HFFc6 (cell line): ENCODE measurements around the gene NDUFB2. TPM values are rescaled to one million over a fixed set of nuclear protein-coding genes. Genes with fewer than 3 reads are reported as not detected.
A peak's percentile ranks its signal among the peaks of the same experiment; 100 is the strongest.
"Not testable (repeated sequence)": the region's sequence is repeated elsewhere in the genome, so short reads cannot be mapped to it uniquely, and the experiment has no call there.

ENCODE experiments used
- DNase-seq: peaks from one replicate; pipeline ENCODE4 v3.0.0-alpha.2; 2018
- H3K27ac Mint-ChIP-seq: 2 replicates; pipeline ENCODE4 v1.8.0; 2020; ENCODE audit warnings: mild to moderate bottlenecking, mixed read lengths
- H3K27me3 Mint-ChIP-seq: 2 replicates; pipeline ENCODE4 v1.8.0; 2021; ENCODE audit warnings: mild to moderate bottlenecking, moderate library complexity, mixed read lengths; ENCODE audit not compliant: insufficient read depth
- H3K36me3 Mint-ChIP-seq: 2 replicates; pipeline ENCODE4 v1.8.0; 2021; ENCODE audit warnings: low read depth, mixed read lengths
- H3K4me1 Mint-ChIP-seq: 2 replicates; pipeline ENCODE4 v1.8.0; 2020; ENCODE audit warnings: low read depth, mixed read lengths
- H3K4me3 Mint-ChIP-seq: 2 replicates; pipeline ENCODE4 v1.8.0; 2020; ENCODE audit warnings: mild to moderate bottlenecking, moderate library complexity, mixed read lengths
- H3K9me3 Mint-ChIP-seq: 2 replicates; pipeline ENCODE4 v1.8.0; 2020; ENCODE audit warnings: mild to moderate bottlenecking, mixed read lengths
- CTCF ChIP-seq: fragments of 200-600 bp; sonication (generic); IDR thresholded peaks from 2 replicates; pipeline ENCODE4 v1.5.0; 2021; ENCODE audit warnings: antibody characterized with exemption, mild to moderate bottlenecking
- total RNA-seq, 6 experiments: library from RNA; stranded (reverse); fragmentation: NEBNext Ultra II Directional; extraction: Animal tissue kit (Norgen Biotek cat#: 25700); gene quantifications; 2 replicates in 1 of 6; 3 replicates in 5 of 6; pipeline ENCODE4 v1.2.3, GENCODE V29; 2021

NDUFB2 gene
- total RNA-seq, 6 experiments from 2014 or later: 176 to 254 (median 205) TPM

GRCh38 chr7:140674356-140674800, 22.1 kb upstream of the NDUFB2 start:
- Mint-ChIP-seq H3K4me1 (peaks cover 29% of the 10 kb centered on the region), H3K27me3 (no peaks in the 10 kb centered on the region; the same call in 1 of the 2 replicates), H3K4me3 (peak overlapping the region; percentile 87), H3K9me3 (no peaks in the 10 kb centered on the region), H3K36me3 (peaks cover 4% of the 10 kb centered on the region), H3K27ac (0 out of 2 replicates have a peak overlapping the region, but pooled peaks have one; percentile 19)
- DNase-seq: no peak
- TF ChIP-seq CTCF: no peak

GRCh38 chr7:140674899-140675701, 21.4 kb upstream of the NDUFB2 start:
- no peaks in the 10 kb centered on the region; the same call in 1 of the 2 replicates for H3K27me3 Mint-ChIP-seq
- peak overlapping the region; percentile 19; the same call in 1 of the 2 replicates for H3K27ac Mint-ChIP-seq
- H3K4me3 Mint-ChIP-seq: peak overlapping the region; percentile 55
- TF ChIP-seq CTCF: peak; percentile 75
- H3K9me3 Mint-ChIP-seq: no peaks in the 10 kb centered on the region
- H3K36me3 Mint-ChIP-seq: peaks cover 5% of the 10 kb centered on the region
- DNase-seq: peak; percentile 50
- H3K4me1 Mint-ChIP-seq: peaks cover 29% of the 10 kb centered on the region

GRCh38 chr7:140675726-140676125, 20.8 kb upstream of the NDUFB2 start:
- no peak for TF ChIP-seq CTCF
- H3K27ac Mint-ChIP-seq: peak overlapping the region; percentile 19; the same call in 1 of the 2 replicates
- no peak overlapping the region for H3K4me3 Mint-ChIP-seq

GRCh38 chr7:140676306-140676705, 20.2 kb upstream of the NDUFB2 start:
- peaks cover 12% of the 10 kb centered on the region for H3K36me3 Mint-ChIP-seq
- H3K4me1 Mint-ChIP-seq: peaks cover 29% of the 10 kb centered on the region
- no peak for TF ChIP-seq CTCF
- H3K9me3 Mint-ChIP-seq: no peaks in the 10 kb centered on the region
- no peaks in the 10 kb centered on the region; the same call in 1 of the 2 replicates for H3K27me3 Mint-ChIP-seq
- DNase-seq: no peak
- no peak overlapping the region for H3K4me3 Mint-ChIP-seq
- no peak overlapping the region for H3K27ac Mint-ChIP-seq

More at GRCh38 chr7:140675726-140676125, 20.8 kb upstream of the NDUFB2 start:
- Mint-ChIP-seq H3K36me3 (peaks cover 8% of the 10 kb centered on the region), H3K9me3 (no peaks in the 10 kb centered on the region), H3K27me3 (no peaks in the 10 kb centered on the region; the same call in 1 of the 2 replicates), H3K4me1 (peaks cover 29% of the 10 kb centered on the region)
- no peak for DNase-seq

- Mint-ChIP-seq H3K4me1 (peaks cover 29% of the 10 kb centered on the region), H3K36me3 (peaks cover 12% of the 10 kb centered on the region)
- not testable (repeated sequence) for H3K4me3 Mint-ChIP-seq, DNase-seq, H3K27ac Mint-ChIP-seq, H3K9me3 Mint-ChIP-seq, H3K27me3 Mint-ChIP-seq
Measured at GRCh38 chr7:140676956-140677355, 19.6 kb upstream of the NDUFB2 start.

- H3K27me3 Mint-ChIP-seq: no peaks in the 10 kb centered on the region; the same call in 1 of the 2 replicates
- no peaks in the 10 kb centered on the region for H3K9me3 Mint-ChIP-seq
- H3K36me3 Mint-ChIP-seq: peaks cover 12% of the 10 kb centered on the region
- H3K4me3 Mint-ChIP-seq: no peak overlapping the region
- H3K27ac Mint-ChIP-seq: no peak overlapping the region
- TF ChIP-seq CTCF: no peak
- peaks cover 24% of the 10 kb centered on the region for H3K4me1 Mint-ChIP-seq
- no peak for DNase-seq
Measured at GRCh38 chr7:140677496-140677895, 19.0 kb upstream of the NDUFB2 start.
